RWPE2 (cell line): ENCODE data around the gene MICAL2.

Source experiments
- ATAC-seq: fragments of 200-7000 bp; cut with Tn5 transposase; 3 replicates; pipeline ENCODE4 v1.9.1; 2021; ENCODE audit warnings: low read depth
- DNase-seq: peaks from one replicate; pipeline ENCODE4 v3.0.0-alpha.2; 2020; ENCODE audit warnings: low spot score
- H3K27ac ChIP-seq: fragments of 450-650 bp; 2 replicates; pipeline ENCODE4 v1.5.1; 2017; ENCODE audit warnings: mild to moderate bottlenecking; ENCODE audit not compliant: poor library complexity, severe bottlenecking
- H3K27me3 ChIP-seq: fragments of 250-450 bp; sonication (Bioruptor Pico); 2 replicates; pipeline ENCODE4 v1.5.1; 2021; ENCODE audit warnings: mild to moderate bottlenecking, moderate library complexity; ENCODE audit not compliant: insufficient read depth, poor library complexity, severe bottlenecking
- H3K36me3 ChIP-seq: fragments of 250-450 bp; sonication (Bioruptor Pico); 2 replicates; pipeline ENCODE4 v1.5.1; 2020; ENCODE audit warnings: low read depth, mild to moderate bottlenecking, moderate library complexity
- H3K4me1 ChIP-seq: fragments of 250-450 bp; sonication (Bioruptor Pico); 2 replicates; pipeline ENCODE4 v1.5.1; 2021; ENCODE audit warnings: mild to moderate bottlenecking, moderate library complexity; ENCODE audit not compliant: insufficient read depth, poor library complexity, severe bottlenecking
- H3K4me3 ChIP-seq: fragments of 250-450 bp; sonication (Bioruptor Pico); 2 replicates; pipeline ENCODE4 v1.5.1; 2021; ENCODE audit warnings: mild to moderate bottlenecking, moderate library complexity; ENCODE audit not compliant: severe bottlenecking
- H3K9me3 ChIP-seq: fragments of 250-450 bp; sonication (Bioruptor Pico); 2 replicates; pipeline ENCODE4 v1.5.1; 2021; ENCODE audit warnings: mild to moderate bottlenecking, moderate library complexity; ENCODE audit not compliant: severe bottlenecking
- CTCF ChIP-seq: fragments of 450-650 bp; IDR thresholded peaks from one replicate; pipeline ENCODE4 v1.5.1; 2017; ENCODE audit warnings: mild to moderate bottlenecking, moderate library complexity; ENCODE audit not compliant: poor library complexity, severe bottlenecking

The MICAL2 gene

GRCh38 chr11:12069066-12069676 is 41.2 kb upstream of the MICAL2 start:
- DNase-seq (no peak), ATAC-seq (no peak)
- no peak for TF ChIP-seq CTCF
- Histone ChIP-seq H3K27ac (peak overlapping the region; percentile 5), H3K4me1 (peaks cover 24% of the 10 kb centered on the region), H3K36me3 (no peaks in the 10 kb centered on the region), H3K27me3 (no peaks in the 10 kb centered on the region), H3K9me3 (no peaks in the 10 kb centered on the region), H3K4me3 (no peak overlapping the region)

- DNase-seq, result no peak
- TF ChIP-seq CTCF, result no peak
- ATAC-seq, result no peak
- Histone ChIP-seq H3K27ac (peak overlapping the region; percentile 5), H3K36me3 (no peaks in the 10 kb centered on the region), H3K4me3 (no peak overlapping the region), H3K27me3 (no peaks in the 10 kb centered on the region), H3K4me1 (peaks cover 21% of the 10 kb centered on the region), H3K9me3 (no peaks in the 10 kb centered on the region)
Measured at GRCh38 chr11:12070446-12071267, 39.7 kb upstream of the MICAL2 start.

- Histone ChIP-seq H3K9me3 (no peaks in the 10 kb centered on the region), H3K27ac (no peak overlapping the region), H3K4me1 (peaks cover 20% of the 10 kb centered on the region), H3K36me3 (no peaks in the 10 kb centered on the region), H3K27me3 (no peaks in the 10 kb centered on the region), H3K4me3 (no peak overlapping the region)
- no peak for TF ChIP-seq CTCF
- no peak for ATAC-seq
- no peak for DNase-seq
Measured at GRCh38 chr11:12071574-12071973, 38.8 kb upstream of the MICAL2 start.

GRCh38 chr11:12073436-12073835 is 37.0 kb upstream of the MICAL2 start:
- TF ChIP-seq CTCF, result no peak
- H3K4me1 ChIP-seq, result peaks cover 25% of the 10 kb centered on the region
- H3K36me3 ChIP-seq, result no peaks in the 10 kb centered on the region
- H3K9me3 ChIP-seq, result no peaks in the 10 kb centered on the region
- peak overlapping the region; percentile 98 for H3K27ac ChIP-seq
- no peaks in the 10 kb centered on the region for H3K27me3 ChIP-seq
- no peak overlapping the region for H3K4me3 ChIP-seq
- DNase-seq (no peak), ATAC-seq (no peak)

- H3K27me3 ChIP-seq, result no peaks in the 10 kb centered on the region
- no peaks in the 10 kb centered on the region for H3K9me3 ChIP-seq
- H3K36me3 ChIP-seq, result no peaks in the 10 kb centered on the region
- H3K27ac ChIP-seq, result peak overlapping the region; percentile 98
- ATAC-seq (no peak), DNase-seq (no peak)
- TF ChIP-seq CTCF, result no peak
- peaks cover 25% of the 10 kb centered on the region for H3K4me1 ChIP-seq
- no peak overlapping the region for H3K4me3 ChIP-seq
Measured at GRCh38 chr11:12073886-12074285, 36.5 kb upstream of the MICAL2 start.
